HCT116 (cell line): ENCODE measurements around the gene IFI16. TPM values are rescaled to one million over a fixed set of nuclear protein-coding genes. Genes with fewer than 3 reads are reported as not detected.

Experiments
- ATAC-seq: fragments of 200-7000 bp; cut with Tn5 transposase; 2 replicates; pipeline ENCODE4 v1.9.1; 2020; ENCODE audit warnings: mild to moderate bottlenecking, moderate library complexity
- BruUV-seq: library from RNA; stranded (reverse); fragments of 400-500 nt; replicated peaks from 2 replicates; lab custom pipeline; 2021; lab: Mats Ljungman, UMichigan
- CTCF ChIA-PET: fragments of 300-600 bp; sonication (Branson Sonifier 250); formaldehyde crosslinking; loops from one replicate; lab custom pipeline; 2021; ENCODE audit warnings: antibody characterized with exemption; lab: Charles Lee
- POLR2A ChIA-PET: fragments of 300-600, 350-600 bp; sonication (Branson Sonifier 250); formaldehyde crosslinking; loops from one replicate; lab custom pipeline; 2021; ENCODE audit warnings: antibody characterized with exemption; lab: Charles Lee
- RAD21 ChIA-PET, 2 experiments: fragments of 300-600 bp; sonication (Branson Sonifier 250); formaldehyde crosslinking; loops; one replicate each; lab custom pipeline; 2023; ENCODE audit warnings: low total read pairs in 2 of 2; ENCODE audit not compliant: uncharacterized antibody in 2 of 2, unreplicated experiment in 2 of 2, low non-redundant PET in 1 of 2; lab: Charles Lee
- DNase-seq: peaks from one replicate; pipeline ENCODE4 v3.0.0-alpha.2; 2010; ENCODE audit warnings: low read depth, low spot score
- H2AFZ ChIP-seq: fragments of 200-600 bp; shearing (Covaris generic), sonication (generic); 2 replicates; pipeline ENCODE4 v1.6.1; 2017; ENCODE audit warnings: low read depth, mixed run types, mixed read lengths, antibody characterized with exemption, low read length; ENCODE audit not compliant: poor library complexity, severe bottlenecking
- H3K27ac ChIP-seq: 2 replicates; pipeline ENCODE4 v1.5.1; 2012; ENCODE audit warnings: low read depth, low read length
- H3K27me3 ChIP-seq: fragments of 200-600 bp; sonication (generic); 2 replicates; pipeline ENCODE4 v1.6.1; 2016; ENCODE audit warnings: mixed run types, low read length, mixed read lengths; ENCODE audit not compliant: insufficient read depth
- H3K36me3 ChIP-seq, 2 experiments: fragments of 200-500 bp in 1 of 2; fragments of 200-600 bp in 1 of 2; sonication (Bioruptor generic) in 1 of 2; sonication (generic) in 1 of 2; 2 replicates each; pipeline versions ENCODE4 v1.5.1 to v1.6.1; 2014 to 2016; ENCODE audit warnings: low read length in 2 of 2, inconsistent platforms in 1 of 2, mixed read lengths in 1 of 2, mixed run types in 1 of 2; ENCODE audit not compliant: insufficient read depth in 2 of 2, control insufficient read depth in 1 of 2
- H3K4me1 ChIP-seq, 2 experiments: fragments of 200-600 bp in 1 of 2; sonication (generic) in 1 of 2; 2 replicates each; pipeline versions ENCODE4 v1.5.1 to v1.6.1; 2012 to 2017; ENCODE audit warnings: low read length in 2 of 2, inconsistent platforms in 1 of 2, mild to moderate bottlenecking in 1 of 2, mixed read lengths in 1 of 2, mixed run types in 1 of 2, moderate library complexity in 1 of 2; ENCODE audit not compliant: insufficient read depth in 2 of 2, control insufficient read depth in 1 of 2
- H3K4me2 ChIP-seq: fragments of 200-600 bp; sonication (generic); 2 replicates; pipeline ENCODE4 v1.6.1; 2017; ENCODE audit warnings: mixed run types, low read length, mixed read lengths
- H3K4me3 ChIP-seq, 2 experiments: fragments of 200-600 bp in 1 of 2; sonication (generic) in 1 of 2; replicated peaks in 1 of 2; 2 replicates each; pipeline ENCODE4 v1.5.1; 2011 to 2016; ENCODE audit warnings: low read length in 2 of 2, control low read depth in 1 of 2, low read depth in 1 of 2, mild to moderate bottlenecking in 1 of 2, mixed read lengths in 1 of 2, mixed run types in 1 of 2
- H3K79me2 ChIP-seq: fragments of 200-600 bp; sonication (generic); 2 replicates; pipeline ENCODE4 v1.6.1; 2017; ENCODE audit warnings: mild to moderate bottlenecking, mixed run types, low read length, moderate library complexity, mixed read lengths; ENCODE audit not compliant: insufficient read depth
- H3K9ac ChIP-seq: fragments of 200-600 bp; sonication (generic); 2 replicates; pipeline ENCODE4 v1.6.1; 2016; ENCODE audit warnings: low read length, mixed read lengths
- H3K9me2 ChIP-seq: fragments of 200-600 bp; sonication (generic), shearing (Covaris generic); 2 replicates; pipeline ENCODE4 v1.6.1; 2017; ENCODE audit warnings: mixed run types, mild to moderate bottlenecking, moderate library complexity; ENCODE audit not compliant: insufficient read depth
- H3K9me3 ChIP-seq, 2 experiments: fragments of 200-500 bp in 1 of 2; fragments of 200-600 bp in 1 of 2; sonication (Bioruptor generic) in 1 of 2; sonication (generic) in 1 of 2; 2 replicates each; pipeline ENCODE4 v1.6.1; 2014 to 2017; ENCODE audit warnings: low read length in 2 of 2, mixed read lengths in 2 of 2, inconsistent platforms in 1 of 2, low read depth in 1 of 2, mild to moderate bottlenecking in 1 of 2, mixed run types in 1 of 2, moderate library complexity in 1 of 2; ENCODE audit not compliant: control insufficient read depth in 1 of 2, insufficient read depth in 1 of 2
- H4K20me1 ChIP-seq: fragments of 200-600 bp; sonication (generic), shearing (Covaris generic); 2 replicates; pipeline ENCODE4 v1.6.1; 2017; ENCODE audit warnings: mixed run types, mild to moderate bottlenecking, moderate library complexity; ENCODE audit not compliant: insufficient read depth
- CEBPB ChIP-seq: IDR thresholded peaks from 2 replicates; pipeline ENCODE4 v1.6.1; 2012; ENCODE audit warnings: low read depth
- ELF1 ChIP-seq: IDR thresholded peaks from 2 replicates; pipeline ENCODE4 v1.6.1; 2012; ENCODE audit warnings: low read depth, borderline replicate concordance
- MAX ChIP-seq: IDR thresholded peaks from 2 replicates; pipeline ENCODE4 v1.6.1; 2012
- REST ChIP-seq: IDR thresholded peaks from 2 replicates; pipeline ENCODE4 v1.6.1; 2012; ENCODE audit warnings: low read depth
- SIN3A ChIP-seq: IDR thresholded peaks from 2 replicates; pipeline ENCODE4 v1.6.1; 2012; ENCODE audit warnings: low read depth
- SRF ChIP-seq: IDR thresholded peaks from 2 replicates; pipeline ENCODE4 v1.6.1; 2012; ENCODE audit warnings: low read depth
- TCF7L2 ChIP-seq: IDR thresholded peaks from 2 replicates; pipeline ENCODE4 v1.7.0; 2011; ENCODE audit warnings: borderline replicate concordance, inconsistent platforms; ENCODE audit not compliant: insufficient read depth, insufficient read length; ENCODE audit errors: extremely low read depth
- ZBTB33 ChIP-seq: IDR thresholded peaks from 2 replicates; pipeline ENCODE4 v1.6.1; 2011; ENCODE audit warnings: mild to moderate bottlenecking, low read length, moderate library complexity; ENCODE audit not compliant: insufficient replicate concordance; ENCODE audit errors: extremely low read depth
- intact Hi-C: fragments of 100-400 bp; cut with micrococcal nuclease; formaldehyde crosslinking; loops from 2 replicates; pipeline ENCODE4 v1.10.0; 2022
- total RNA-seq: library from RNA; stranded (reverse); gene quantifications from one replicate; pipeline ENCODE4 v1.2.1, GENCODE V29; 2021; ENCODE audit not compliant: unreplicated experiment
- TF ChIP-seq, protein P1 (sequence below): IDR thresholded peaks from 2 replicates; pipeline ENCODE4 v1.6.1; 2012

IFI16 gene
- total RNA-seq, 1 experiment from 2014 or later, result 1.6 TPM

DNA sequence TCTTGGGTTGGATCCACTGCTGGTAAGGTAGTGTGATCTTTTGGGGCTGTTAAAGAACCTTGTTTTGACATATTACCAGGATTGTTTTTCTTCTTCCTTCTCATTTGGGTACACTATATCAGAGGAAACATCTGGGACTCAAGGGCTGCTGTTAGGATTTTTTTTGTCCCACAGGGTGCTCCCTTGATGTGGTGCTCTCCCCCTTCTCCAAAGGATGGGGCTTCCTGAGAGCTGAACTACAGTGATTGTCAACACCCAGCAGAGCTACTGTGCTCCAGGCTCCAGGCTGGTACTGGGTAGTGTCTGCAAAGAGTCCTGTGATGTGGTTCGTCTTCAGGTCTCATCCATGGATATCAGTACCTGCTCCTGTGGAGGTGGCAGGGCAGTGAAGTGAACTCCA, 20.6 kb downstream of the IFI16 start:
- Histone ChIP-seq H3K9ac (no peak overlapping the region), H4K20me1 (no peaks in the 10 kb centered on the region), H3K9me3 (no peaks in the 10 kb centered on the region), H3K9me2 (no peaks in the 10 kb centered on the region), H2AFZ (no peak overlapping the region), H3K4me2 (no peak overlapping the region), H3K27me3 (peaks cover 14% of the 10 kb centered on the region; the same call in 1 of the 2 replicates), H3K4me3 (no peak overlapping the region), H3K36me3 (no peaks in the 10 kb centered on the region), H3K4me1 (no peaks in the 10 kb centered on the region), H3K79me2 (no peaks in the 10 kb centered on the region), H3K27ac (no peak overlapping the region)
- intact Hi-C loops, result no loop called here
- DNase-seq, result no peak
- POLR2A ChIA-PET, result no interaction called here
- RAD21 ChIA-PET, result no interaction called here
- CTCF ChIA-PET, result no interaction called here
- no TSS peak for BruUV-seq
- no peak for TF ChIP-seq SRF
- TF ChIP-seq SIN3A, result no peak
- no peak for TF ChIP-seq ELF1
- TF ChIP-seq ZBTB33, result no peak
- TF ChIP-seq TCF7L2, result no peak
- TF ChIP-seq CEBPB, result no peak
- TF ChIP-seq REST, result no peak
- TF ChIP-seq, protein P1, sequence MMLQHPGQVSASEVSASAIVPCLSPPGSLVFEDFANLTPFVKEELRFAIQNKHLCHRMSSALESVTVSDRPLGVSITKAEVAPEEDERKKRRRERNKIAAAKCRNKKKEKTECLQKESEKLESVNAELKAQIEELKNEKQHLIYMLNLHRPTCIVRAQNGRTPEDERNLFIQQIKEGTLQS, result no peak
- no peak for TF ChIP-seq MAX
- no peak for ATAC-seq
